Measurements from ENCODE around the gene TSHZ2. TPM values are rescaled to one million over a fixed set of nuclear protein-coding genes. Genes with fewer than 3 reads are reported as not detected.
"Not testable (repeated sequence)": the region's sequence is repeated elsewhere in the genome, so short reads cannot be mapped to it uniquely, and the experiment has no call there.

Gene TSHZ2
- total RNA-seq, 1 experiment from 2014 or later = 2.3 TPM

- H3K27ac Mint-ChIP-seq (ENCODE audit: low read depth, unreplicated experiment) = no peak overlapping the region
- ChIA-PET CTCF (no interaction called here), POLR2A (no interaction called here)
- H3K27me3 Mint-ChIP-seq (ENCODE audit: insufficient read depth, unreplicated experiment) = no peaks in the 10 kb centered on the region
- BruUV-seq (replicated peaks) = no TSS peak
- no peak for DNase-seq (ENCODE audit: unreplicated experiment)
- H3K9me3 Mint-ChIP-seq (ENCODE audit: unreplicated experiment) = no peaks in the 10 kb centered on the region
- intact Hi-C loops (cut with micrococcal nuclease) = no loop called here
- no peaks in the 10 kb centered on the region for H3K4me1 Mint-ChIP-seq (ENCODE audit: insufficient read depth, unreplicated experiment)
- TF ChIP-seq CTCF (IDR thresholded peaks at IDR 0.05; ENCODE audit: unreplicated experiment) = no peak
- no peak overlapping the region for H3K4me3 Mint-ChIP-seq (ENCODE audit: unreplicated experiment)
- H3K36me3 Mint-ChIP-seq (ENCODE audit: insufficient read depth, unreplicated experiment) = no peaks in the 10 kb centered on the region
Measured at GRCh38 chr20:53428588-53428987, 456.4 kb downstream of the TSHZ2 start.

GRCh38 chr20:53428996-53429395 is 456.8 kb downstream of the TSHZ2 start:
- BruUV-seq (replicated peaks) = no TSS peak
- CTCF ChIA-PET = no interaction called here
- H3K27ac Mint-ChIP-seq (ENCODE audit: low read depth, unreplicated experiment) = no peak overlapping the region

GRCh38 chr20:53434662-53435061 is 462.5 kb downstream of the TSHZ2 start:
- POLR2A ChIA-PET = no interaction called here
- H3K36me3 Mint-ChIP-seq (ENCODE audit: insufficient read depth, unreplicated experiment) = no peaks in the 10 kb centered on the region

More at GRCh38 chr20:53428996-53429395, 456.8 kb downstream of the TSHZ2 start:
- H3K36me3 Mint-ChIP-seq (ENCODE audit: insufficient read depth, unreplicated experiment) = no peaks in the 10 kb centered on the region
- TF ChIP-seq CTCF (IDR thresholded peaks at IDR 0.05; ENCODE audit: unreplicated experiment) = no peak
- intact Hi-C loops (cut with micrococcal nuclease) = no loop called here
- DNase-seq (ENCODE audit: unreplicated experiment) = no peak
- POLR2A ChIA-PET = no interaction called here
- H3K27me3 Mint-ChIP-seq (ENCODE audit: insufficient read depth, unreplicated experiment) = no peaks in the 10 kb centered on the region
- H3K4me3 Mint-ChIP-seq (ENCODE audit: unreplicated experiment) = no peak overlapping the region
- no peaks in the 10 kb centered on the region for H3K9me3 Mint-ChIP-seq (ENCODE audit: unreplicated experiment)
- H3K4me1 Mint-ChIP-seq (ENCODE audit: insufficient read depth, unreplicated experiment) = no peaks in the 10 kb centered on the region

GRCh38 chr20:53436927-53437326 is 464.8 kb downstream of the TSHZ2 start:
- H3K4me3 Mint-ChIP-seq (ENCODE audit: unreplicated experiment); H3K9me3 Mint-ChIP-seq (ENCODE audit: unreplicated experiment); H3K4me1 Mint-ChIP-seq (ENCODE audit: insufficient read depth, unreplicated experiment); H3K36me3 Mint-ChIP-seq (ENCODE audit: insufficient read depth, unreplicated experiment); intact Hi-C loops (cut with micrococcal nuclease); H3K27ac Mint-ChIP-seq (ENCODE audit: low read depth, unreplicated experiment); H3K27me3 Mint-ChIP-seq (ENCODE audit: insufficient read depth, unreplicated experiment); BruUV-seq (replicated peaks); POLR2A ChIA-PET; DNase-seq (ENCODE audit: unreplicated experiment): not testable (repeated sequence)
- CTCF ChIA-PET = interaction anchor here (0.7 kb wide), 1 partner anchor 13 kb away, joined by 5 read pairs; no protein-coding TSS in a partner anchor

More at GRCh38 chr20:53434662-53435061, 462.5 kb downstream of the TSHZ2 start:
- DNase-seq (ENCODE audit: unreplicated experiment) = no peak
- peaks cover 7% of the 10 kb centered on the region for H3K9me3 Mint-ChIP-seq (ENCODE audit: unreplicated experiment)
- H3K27me3 Mint-ChIP-seq (ENCODE audit: insufficient read depth, unreplicated experiment) = no peaks in the 10 kb centered on the region
- BruUV-seq (replicated peaks) = no TSS peak
- CTCF ChIA-PET = interaction anchor here (0.9 kb wide), 1 partner anchor 30 kb away, joined by 5 read pairs; no protein-coding TSS in a partner anchor
- intact Hi-C loops (cut with micrococcal nuclease) = no loop called here
- no peak for TF ChIP-seq CTCF (IDR thresholded peaks at IDR 0.05; ENCODE audit: unreplicated experiment)
- H3K27ac Mint-ChIP-seq (ENCODE audit: low read depth, unreplicated experiment) = no peak overlapping the region
- no peak overlapping the region for H3K4me3 Mint-ChIP-seq (ENCODE audit: unreplicated experiment)
- H3K4me1 Mint-ChIP-seq (ENCODE audit: insufficient read depth, unreplicated experiment) = no peaks in the 10 kb centered on the region

- ChIA-PET POLR2A (no interaction called here), CTCF (no interaction called here)
- no peak for TF ChIP-seq CTCF (IDR thresholded peaks at IDR 0.05; ENCODE audit: unreplicated experiment)
- Mint-ChIP-seq H3K4me1 (ENCODE audit: insufficient read depth, unreplicated experiment) (no peaks in the 10 kb centered on the region), H3K4me3 (ENCODE audit: unreplicated experiment) (no peak overlapping the region), H3K27me3 (ENCODE audit: insufficient read depth, unreplicated experiment) (no peaks in the 10 kb centered on the region), H3K36me3 (ENCODE audit: insufficient read depth, unreplicated experiment) (no peaks in the 10 kb centered on the region), H3K9me3 (ENCODE audit: unreplicated experiment) (peaks cover 7% of the 10 kb centered on the region), H3K27ac (ENCODE audit: low read depth, unreplicated experiment) (no peak overlapping the region)
- BruUV-seq (replicated peaks) = no TSS peak
- DNase-seq (ENCODE audit: unreplicated experiment) = no peak
- intact Hi-C loops (cut with micrococcal nuclease) = no loop called here
Measured at GRCh38 chr20:53438368-53438767, 466.2 kb downstream of the TSHZ2 start.
